H1 (cell line): Measurements from ENCODE around the gene GFI1B.

Experiments used
- CTCF ChIP-seq, 3 experiments: IDR thresholded peaks; 1 replicate in 2 of 3; 2 replicates in 1 of 3; pipeline versions ENCODE4 v1.5.1 to v1.6.1; 2011; ENCODE audit warnings: low read length in 3 of 3, mild to moderate bottlenecking in 3 of 3, inconsistent platforms in 2 of 3, low read depth in 1 of 3, moderate library complexity in 1 of 3; ENCODE audit not compliant: insufficient read depth in 1 of 3; ENCODE audit errors: control extremely low read depth in 1 of 3
- FOSL1 ChIP-seq: IDR thresholded peaks from 2 replicates; pipeline ENCODE4 v1.6.1; 2011; ENCODE audit warnings: mild to moderate bottlenecking, low read depth, low read length, moderate library complexity; ENCODE audit not compliant: insufficient read depth
- KDM4A ChIP-seq: IDR thresholded peaks from one replicate; pipeline ENCODE4 v1.7.1; 2012; ENCODE audit warnings: low read depth, mild to moderate bottlenecking, moderate library complexity, low read length, inconsistent platforms; ENCODE audit not compliant: severe bottlenecking
- YY1 ChIP-seq: IDR thresholded peaks from 2 replicates; pipeline ENCODE4 v1.6.1; 2011; ENCODE audit warnings: low read depth, mild to moderate bottlenecking, low read length
- TF ChIP-seq, protein P1 (sequence below): IDR thresholded peaks from 2 replicates; pipeline ENCODE4 v1.6.1; 2012; ENCODE audit warnings: low read length, inconsistent platforms

DNA sequence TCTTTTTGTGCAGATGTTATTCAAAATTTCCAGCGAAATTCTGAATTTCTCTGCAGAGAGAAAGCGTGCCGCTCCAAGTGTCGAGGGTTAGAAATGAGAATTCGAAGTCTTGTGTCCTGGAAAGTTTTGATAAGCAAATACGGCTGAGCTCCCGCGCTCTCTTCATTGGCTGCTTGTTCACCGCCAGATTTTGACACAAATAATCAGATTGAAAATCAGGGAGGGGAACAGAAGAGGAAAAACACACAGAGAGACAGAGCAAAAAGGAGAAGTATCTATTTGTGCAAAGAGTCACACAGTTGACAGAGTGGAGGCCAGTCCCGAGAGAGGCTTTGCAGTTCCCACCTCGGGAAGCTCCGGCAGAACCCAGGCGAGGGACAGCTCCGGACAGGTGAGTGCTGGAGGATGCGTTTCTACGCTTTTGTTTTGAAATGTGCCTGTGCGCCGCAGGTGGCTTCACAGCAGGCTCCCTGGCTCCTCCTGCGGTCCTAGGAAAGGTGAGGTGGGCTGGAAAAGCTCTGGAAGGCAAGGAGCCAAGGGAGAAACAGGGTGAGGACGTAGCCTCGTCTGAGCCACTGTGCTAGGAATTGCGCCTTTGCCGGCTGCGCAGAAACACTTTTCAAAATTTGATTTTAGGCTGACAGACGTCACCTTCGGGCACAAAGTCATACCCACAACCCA is at the start of gene GFI1B:
- TF ChIP-seq YY1 (no peak), KDM4A (no peak), FOSL1 (no peak), CTCF (IDR thresholded peaks at IDR 0.05; ENCODE audit: control extremely low read depth in 1 of 3, insufficient read depth in 1 of 3, low read depth in 1 of 3, low read length in 3 of 3) (no peak)
- TF ChIP-seq, protein P1, sequence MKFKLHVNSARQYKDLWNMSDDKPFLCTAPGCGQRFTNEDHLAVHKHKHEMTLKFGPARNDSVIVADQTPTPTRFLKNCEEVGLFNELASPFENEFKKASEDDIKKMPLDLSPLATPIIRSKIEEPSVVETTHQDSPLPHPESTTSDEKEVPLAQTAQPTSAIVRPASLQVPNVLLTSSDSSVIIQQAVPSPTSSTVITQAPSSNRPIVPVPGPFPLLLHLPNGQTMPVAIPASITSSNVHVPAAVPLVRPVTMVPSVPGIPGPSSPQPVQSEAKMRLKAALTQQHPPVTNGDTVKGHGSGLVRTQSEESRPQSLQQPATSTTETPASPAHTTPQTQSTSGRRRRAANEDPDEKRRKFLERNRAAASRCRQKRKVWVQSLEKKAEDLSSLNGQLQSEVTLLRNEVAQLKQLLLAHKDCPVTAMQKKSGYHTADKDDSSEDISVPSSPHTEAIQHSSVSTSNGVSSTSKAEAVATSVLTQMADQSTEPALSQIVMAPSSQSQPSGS: no peak
